ENCODE results near the gene ICE1.

ICE1 gene

GRCh38 chr5:5420251-5420650 is 2.2 kb upstream of the ICE1 start:
- Histone ChIP-seq H3K4ac (ENCODE audit: low read length) (no peak overlapping the region), H3K4me1 (ENCODE audit: control insufficient read depth in 2 of 2, insufficient read depth in 1 of 2, low read depth in 1 of 2, low read length in 2 of 2) (peaks cover 6 to 13% of the 10 kb centered on the region in 2 donors), H4K8ac (ENCODE audit: low read depth, low read length) (no peak overlapping the region), H4K91ac (ENCODE audit: low read depth, low read length, poor library complexity) (no peak overlapping the region), H2BK5ac (ENCODE audit: low read length) (no peak overlapping the region), H2AFZ (ENCODE audit: low read length) (no peak overlapping the region), H3K79me1 (ENCODE audit: low read depth, low read length) (no peaks in the 10 kb centered on the region), H3K14ac (ENCODE audit: low read length) (no peak overlapping the region), H3K27me3 (ENCODE audit: control insufficient read depth in 3 of 3, insufficient read depth in 3 of 3, low read depth in 1 of 3, low read length in 3 of 3) (no peaks in the 10 kb centered on the region), H3K23ac (ENCODE audit: low read depth, low read length, poor library complexity) (no peak overlapping the region), H3K9ac (ENCODE audit: low read depth, low read length, poor library complexity) (no peak overlapping the region), H3K18ac (ENCODE audit: low read length) (no peak overlapping the region), H3K9me3 (replicated peaks in 1 of 2; ENCODE audit: control insufficient read depth in 2 of 2, insufficient read depth in 1 of 2, low read depth in 1 of 2, low read length in 2 of 2) (peaks cover 0 to 6% of the 10 kb centered on the region in 2 donors), H3K4me3 (ENCODE audit: low read length in 2 of 2) (no peak overlapping the region), H3K36me3 (replicated peaks in 1 of 2; ENCODE audit: control insufficient read depth in 2 of 2, insufficient read depth in 2 of 2, low read length in 2 of 2) (peaks cover 1 to 4% of the 10 kb centered on the region in 2 donors), H2BK12ac (ENCODE audit: low read length) (no peak overlapping the region), H3K4me2 (ENCODE audit: insufficient read depth, low read length, poor library complexity, severe bottlenecking) (no peak overlapping the region), H3K27ac (replicated peaks; ENCODE audit: low read length) (no peak overlapping the region), H2BK120ac (ENCODE audit: low read depth, low read length) (no peak overlapping the region), H2AK5ac (ENCODE audit: low read depth, low read length) (no peak overlapping the region), H2BK15ac (ENCODE audit: low read length) (no peak overlapping the region)
- DNase-seq (ENCODE audit: low spot score), result no peak
- WGBS, 2 donors (ENCODE audit: extremely low coverage in 2 of 2, insufficient read length in 2 of 2, insufficient replicate concordance in 1 of 2), result no CpG with 5 or more reads among the region's 3 CpGs

GRCh38 chr5:5421149-5421960 is 1.1 kb upstream of the ICE1 start:
- Histone ChIP-seq H3K4me3 (ENCODE audit: low read length in 2 of 2) (peak overlapping the region; percentile 79 to 81), H3K18ac (ENCODE audit: low read length) (no peak overlapping the region), H3K79me1 (ENCODE audit: low read depth, low read length) (no peaks in the 10 kb centered on the region), H3K9me3 (replicated peaks in 1 of 2; ENCODE audit: control insufficient read depth in 2 of 2, insufficient read depth in 1 of 2, low read depth in 1 of 2, low read length in 2 of 2) (peaks cover 0 to 6% of the 10 kb centered on the region in 2 donors), H3K4me1 (ENCODE audit: control insufficient read depth in 2 of 2, insufficient read depth in 1 of 2, low read depth in 1 of 2, low read length in 2 of 2) (peaks cover 6 to 13% of the 10 kb centered on the region in 2 donors), H4K91ac (ENCODE audit: low read depth, low read length, poor library complexity) (no peak overlapping the region), H3K27me3 (ENCODE audit: control insufficient read depth in 3 of 3, insufficient read depth in 3 of 3, low read depth in 1 of 3, low read length in 3 of 3) (no peaks in the 10 kb centered on the region), H4K8ac (ENCODE audit: low read depth, low read length) (no peak overlapping the region), H3K23ac (ENCODE audit: low read depth, low read length, poor library complexity) (no peak overlapping the region), H3K4ac (ENCODE audit: low read length) (no peak overlapping the region), H2BK120ac (ENCODE audit: low read depth, low read length) (no peak overlapping the region), H2AFZ (ENCODE audit: low read length) (peak overlapping the region; percentile 86), H3K4me2 (ENCODE audit: insufficient read depth, low read length, poor library complexity, severe bottlenecking) (peak overlapping the region; percentile 80), H2BK15ac (ENCODE audit: low read length) (no peak overlapping the region), H3K27ac (replicated peaks; ENCODE audit: low read length) (peak overlapping the region; percentile 52), H3K9ac (ENCODE audit: low read depth, low read length, poor library complexity) (no peak overlapping the region), H2AK5ac (ENCODE audit: low read depth, low read length) (no peak overlapping the region), H2BK5ac (ENCODE audit: low read length) (peak overlapping the region; percentile 20), H3K14ac (ENCODE audit: low read length) (no peak overlapping the region), H3K36me3 (replicated peaks in 1 of 2; ENCODE audit: control insufficient read depth in 2 of 2, insufficient read depth in 2 of 2, low read length in 2 of 2) (peaks cover 1 to 4% of the 10 kb centered on the region in 2 donors), H2BK12ac (ENCODE audit: low read length) (no peak overlapping the region)
- no CpG with 5 or more reads among the region's 24 CpGs for WGBS, 2 donors (ENCODE audit: extremely low coverage in 2 of 2, insufficient read length in 2 of 2, insufficient replicate concordance in 1 of 2)
- DNase-seq (ENCODE audit: low spot score), result peak; percentile 12

- Histone ChIP-seq H3K14ac (ENCODE audit: low read length) (peak overlapping the region; percentile 14), H4K8ac (ENCODE audit: low read depth, low read length) (no peak overlapping the region), H2AFZ (ENCODE audit: low read length) (peak overlapping the region; percentile 86), H3K9ac (ENCODE audit: low read depth, low read length, poor library complexity) (peak overlapping the region; percentile 83), H2BK15ac (ENCODE audit: low read length) (no peak overlapping the region), H2AK5ac (ENCODE audit: low read depth, low read length) (no peak overlapping the region), H3K27ac (replicated peaks; ENCODE audit: low read length) (no peak overlapping the region), H2BK120ac (ENCODE audit: low read depth, low read length) (no peak overlapping the region), H3K79me1 (ENCODE audit: low read depth, low read length) (no peaks in the 10 kb centered on the region), H3K27me3 (ENCODE audit: control insufficient read depth in 3 of 3, insufficient read depth in 3 of 3, low read depth in 1 of 3, low read length in 3 of 3) (no peaks in the 10 kb centered on the region), H3K4me1 (ENCODE audit: control insufficient read depth in 2 of 2, insufficient read depth in 1 of 2, low read depth in 1 of 2, low read length in 2 of 2) (peaks cover 6 to 13% of the 10 kb centered on the region in 2 donors), H3K23ac (ENCODE audit: low read depth, low read length, poor library complexity) (peak overlapping the region; percentile 32), H3K18ac (ENCODE audit: low read length) (no peak overlapping the region), H4K91ac (ENCODE audit: low read depth, low read length, poor library complexity) (no peak overlapping the region), H3K4ac (ENCODE audit: low read length) (no peak overlapping the region), H3K4me2 (ENCODE audit: insufficient read depth, low read length, poor library complexity, severe bottlenecking) (peak overlapping the region; percentile 80), H3K9me3 (replicated peaks in 1 of 2; ENCODE audit: control insufficient read depth in 2 of 2, insufficient read depth in 1 of 2, low read depth in 1 of 2, low read length in 2 of 2) (peaks cover 0 to 14% of the 10 kb centered on the region in 2 donors), H2BK5ac (ENCODE audit: low read length) (peak overlapping the region; percentile 20), H3K36me3 (replicated peaks in 1 of 2; ENCODE audit: control insufficient read depth in 2 of 2, insufficient read depth in 2 of 2, low read length in 2 of 2) (peaks cover 1 to 8% of the 10 kb centered on the region in 2 donors), H3K4me3 (ENCODE audit: low read length in 2 of 2) (peak overlapping the region; percentile 81 to 97), H2BK12ac (ENCODE audit: low read length) (no peak overlapping the region)
- WGBS, 2 donors (ENCODE audit: extremely low coverage in 2 of 2, insufficient read length in 2 of 2, insufficient replicate concordance in 1 of 2), result no CpG with 5 or more reads among the region's 58 CpGs
- DNase-seq (ENCODE audit: low spot score), result no peak
Observed at GRCh38 chr5:5422819-5423515, 490 bp downstream of the ICE1 start.

GRCh38 chr5:5423586-5423985 is 1.1 kb downstream of the ICE1 start:
- DNase-seq (ENCODE audit: low spot score), result no peak
- Histone ChIP-seq H3K79me1 (ENCODE audit: low read depth, low read length) (no peaks in the 10 kb centered on the region), H2BK15ac (ENCODE audit: low read length) (no peak overlapping the region), H3K4me3 (ENCODE audit: low read length in 2 of 2) (peak overlapping the region; percentile 14 to 81), H3K9me3 (replicated peaks in 1 of 2; ENCODE audit: control insufficient read depth in 2 of 2, insufficient read depth in 1 of 2, low read depth in 1 of 2, low read length in 2 of 2) (peaks cover 0 to 17% of the 10 kb centered on the region in 2 donors), H2BK5ac (ENCODE audit: low read length) (no peak overlapping the region), H3K23ac (ENCODE audit: low read depth, low read length, poor library complexity) (no peak overlapping the region), H2BK12ac (ENCODE audit: low read length) (no peak overlapping the region), H3K36me3 (replicated peaks in 1 of 2; ENCODE audit: control insufficient read depth in 2 of 2, insufficient read depth in 2 of 2, low read length in 2 of 2) (peaks cover 1 to 14% of the 10 kb centered on the region in 2 donors), H2AFZ (ENCODE audit: low read length) (no peak overlapping the region), H3K27ac (replicated peaks; ENCODE audit: low read length) (no peak overlapping the region), H3K18ac (ENCODE audit: low read length) (no peak overlapping the region), H2BK120ac (ENCODE audit: low read depth, low read length) (no peak overlapping the region), H3K27me3 (ENCODE audit: control insufficient read depth in 3 of 3, insufficient read depth in 3 of 3, low read depth in 1 of 3, low read length in 3 of 3) (no peaks in the 10 kb centered on the region), H3K4ac (ENCODE audit: low read length) (no peak overlapping the region), H4K91ac (ENCODE audit: low read depth, low read length, poor library complexity) (no peak overlapping the region), H2AK5ac (ENCODE audit: low read depth, low read length) (no peak overlapping the region), H3K14ac (ENCODE audit: low read length) (no peak overlapping the region), H3K4me1 (ENCODE audit: control insufficient read depth in 2 of 2, insufficient read depth in 1 of 2, low read depth in 1 of 2, low read length in 2 of 2) (peaks cover 6 to 13% of the 10 kb centered on the region in 2 donors), H3K4me2 (ENCODE audit: insufficient read depth, low read length, poor library complexity, severe bottlenecking) (peak overlapping the region; percentile 80), H4K8ac (ENCODE audit: low read depth, low read length) (no peak overlapping the region), H3K9ac (ENCODE audit: low read depth, low read length, poor library complexity) (no peak overlapping the region)
- WGBS, 2 donors (ENCODE audit: extremely low coverage in 2 of 2, insufficient read length in 2 of 2, insufficient replicate concordance in 1 of 2), result no CpG with 5 or more reads among the region's 7 CpGs

Data from neuronal stem cell (in vitro differentiated cells).